Dermis blood vessel endothelial cell (primary cell): ENCODE data around the gene DMD. TPM values are rescaled to one million over a fixed set of nuclear protein-coding genes. Genes with fewer than 3 reads are reported as not detected.
A peak's percentile ranks its signal among the peaks of the same experiment; 100 is the strongest.
"Not testable (repeated sequence)": the region's sequence is repeated elsewhere in the genome, so short reads cannot be mapped to it uniquely, and the experiment has no call there.

Experiments
- DNase-seq: peaks from one replicate; pipeline ENCODE4 v3.0.0; 2010
- total RNA-seq: library from RNA; depleted of rRNA; stranded (reverse); fragments of >200 nt; gene quantifications from 2 replicates; pipeline ENCODE4 v1.2.3, GENCODE V29; 2014

DMD gene
- total RNA-seq, result 2.4 and 3.5 TPM in 2 replicates

DNA sequence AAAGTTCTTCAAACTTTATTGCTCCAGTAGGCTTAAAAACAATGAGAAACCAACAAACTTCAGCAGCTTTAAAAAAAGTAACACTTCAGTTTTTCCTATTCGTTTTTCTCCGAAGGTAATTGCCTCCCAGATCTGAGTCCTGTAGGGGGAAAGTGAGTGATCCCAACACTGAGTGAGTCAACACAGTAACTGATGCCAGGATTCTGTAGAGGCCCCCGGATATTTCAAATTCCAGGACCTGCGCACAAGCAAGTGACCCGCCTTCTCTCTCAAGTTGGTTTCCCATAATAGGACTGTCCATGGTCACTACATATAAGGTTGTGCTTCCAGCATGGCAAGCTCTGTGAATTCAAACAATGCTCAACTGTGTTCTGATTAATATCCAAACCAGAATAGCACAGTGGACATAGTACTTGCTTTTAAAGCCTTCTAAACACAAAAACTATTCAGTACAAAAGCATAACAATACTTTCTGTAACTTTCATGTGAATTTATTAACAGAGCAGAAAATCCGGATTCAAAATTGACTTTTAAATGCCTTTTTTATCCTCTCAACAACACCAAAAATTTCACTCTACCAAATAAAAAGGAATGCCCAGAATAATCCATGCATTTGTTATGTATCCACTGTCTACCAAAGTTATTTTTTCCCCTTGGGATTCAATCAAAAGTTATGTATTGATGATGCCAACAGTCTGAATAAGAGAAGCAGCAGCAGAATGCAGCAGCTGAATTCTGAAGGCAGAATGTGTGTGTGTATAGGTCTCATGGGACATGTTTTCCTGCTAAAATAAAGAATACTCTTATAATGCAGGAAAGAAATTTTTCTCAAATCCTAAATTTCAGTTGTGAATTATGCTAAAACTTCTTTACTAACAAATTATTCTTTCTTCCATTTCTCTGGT is at the start of gene DMD:
Gene DMD (minus strand): TSS at position 194 of the 905 bp plus-strand sequence. CDS start 237 bp downstream, outside the sequence.
- peak; percentile 0 for DNase-seq

DNA sequence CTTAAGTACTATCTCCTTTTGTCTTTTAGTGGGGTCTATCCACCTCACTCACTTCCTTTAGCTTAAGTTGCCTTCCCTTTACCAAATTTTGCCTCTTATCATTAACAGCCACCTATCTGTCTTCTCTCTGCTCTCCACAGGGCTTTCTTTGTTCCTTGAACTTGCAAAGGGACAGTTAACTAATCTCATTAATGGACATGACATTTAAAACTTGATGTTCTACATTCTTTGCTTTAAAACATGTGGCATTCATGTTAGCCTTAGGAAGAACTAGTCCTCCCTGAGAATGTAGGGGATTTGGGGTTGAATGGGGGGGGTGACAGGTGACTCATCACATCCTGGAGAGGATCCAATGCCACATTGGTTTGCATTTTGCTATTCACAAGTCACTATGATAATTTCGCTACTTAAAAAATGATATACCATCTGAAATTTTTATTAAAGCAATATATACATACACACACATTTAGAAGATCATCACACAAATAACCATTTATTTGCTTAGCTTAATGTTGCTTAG is 41.0 kb upstream of the DMD start:
- DNase-seq, result no peak

DNA sequence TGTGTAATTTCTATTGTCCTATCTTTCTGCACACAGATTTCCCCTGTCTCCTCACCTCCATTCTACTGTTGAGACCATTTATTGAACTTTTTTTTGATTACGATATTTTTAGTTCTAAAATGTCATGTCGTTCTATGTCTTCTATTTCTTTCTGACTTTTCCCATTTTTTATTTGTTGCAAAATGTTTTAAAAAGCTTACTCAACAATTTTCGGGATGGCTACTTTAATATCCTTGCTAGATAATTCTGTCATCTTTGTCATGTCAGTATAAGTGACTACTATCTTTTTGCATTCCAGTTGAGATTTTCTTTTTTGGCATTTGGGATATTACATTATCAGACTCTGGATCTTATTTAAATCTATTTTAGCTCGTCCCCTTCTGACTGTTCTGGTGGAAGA is 7.5 kb upstream of the DMD start:
- no peak for DNase-seq

DNA sequence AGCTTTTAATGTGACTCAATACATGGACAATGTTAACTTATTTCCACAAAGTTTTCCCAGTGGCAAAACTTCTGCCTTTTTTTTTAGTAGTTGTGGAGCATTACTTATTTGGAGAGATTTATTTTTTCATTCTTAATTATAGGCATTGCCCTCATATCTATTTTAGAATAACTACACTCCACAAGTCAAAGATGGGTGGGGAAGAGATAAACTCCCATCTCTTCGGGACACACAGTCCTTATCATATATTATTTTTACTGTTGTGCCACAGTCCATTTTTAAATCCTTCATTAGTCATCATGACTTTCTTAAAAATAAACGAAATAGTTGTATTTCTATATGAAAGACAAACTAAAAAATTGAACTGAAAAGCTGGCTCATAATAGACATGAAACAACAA is 1.2 kb downstream of the DMD start:
- DNase-seq, result no peak

DNA sequence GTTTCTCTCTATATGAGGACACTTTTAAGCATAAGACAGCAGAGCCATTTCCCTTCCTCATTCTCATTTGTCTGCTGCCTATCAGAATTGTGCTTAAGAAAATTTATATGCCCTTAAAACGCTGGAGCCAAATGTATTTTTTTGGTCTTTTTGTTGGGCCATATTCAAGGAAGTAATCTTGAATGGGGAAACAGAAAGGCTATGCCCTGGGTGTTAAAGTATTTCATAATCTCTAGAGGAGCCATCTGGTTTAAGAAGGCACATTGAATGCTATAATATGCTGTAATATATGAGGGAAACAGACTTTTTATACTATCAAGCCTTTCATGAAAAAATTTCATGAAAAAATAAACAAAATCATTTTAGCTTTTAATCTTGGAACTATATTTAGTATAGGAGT is 4.3 kb downstream of the DMD start:
- DNase-seq, result no peak

DNA sequence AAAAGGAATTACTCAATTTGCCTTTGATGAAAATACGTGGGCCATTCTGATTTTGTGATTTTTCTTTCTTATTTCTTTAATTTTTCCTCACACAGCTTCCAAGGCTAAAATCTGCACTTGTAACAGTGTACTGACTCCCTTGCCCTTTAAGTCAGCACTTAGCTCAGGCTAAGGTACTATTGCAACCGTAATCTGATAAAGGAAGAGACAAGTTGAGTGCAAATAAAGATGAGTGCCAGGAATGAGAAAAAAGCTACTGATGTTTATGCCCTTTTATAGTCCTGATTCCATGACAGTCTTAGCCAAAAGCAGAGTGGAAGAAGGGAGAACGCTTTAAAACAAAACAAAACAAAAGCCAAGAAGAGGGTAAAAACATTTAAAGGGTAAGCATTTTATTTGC is 6.0 kb downstream of the DMD start:
- DNase-seq, result no peak

DNA sequence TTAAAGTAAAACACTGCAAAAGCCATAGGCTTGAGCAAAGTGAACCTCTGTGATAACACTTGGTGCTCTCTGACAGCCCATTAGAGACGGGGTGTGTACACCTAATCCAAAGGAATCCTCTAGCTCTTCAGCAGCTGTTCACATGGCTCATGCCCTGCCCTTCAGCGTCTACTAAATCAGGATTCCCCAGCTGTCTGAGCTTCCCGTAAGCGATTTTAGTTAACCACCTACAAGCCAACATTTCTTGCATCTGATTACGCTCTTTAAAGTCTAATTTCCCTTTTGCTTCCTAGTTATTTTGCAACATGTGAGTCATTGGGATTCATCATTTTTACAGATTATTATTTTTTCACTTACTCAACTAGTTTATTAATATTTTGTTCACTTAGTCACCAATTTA is 6.5 kb downstream of the DMD start:
- DNase-seq, result no peak

DNA sequence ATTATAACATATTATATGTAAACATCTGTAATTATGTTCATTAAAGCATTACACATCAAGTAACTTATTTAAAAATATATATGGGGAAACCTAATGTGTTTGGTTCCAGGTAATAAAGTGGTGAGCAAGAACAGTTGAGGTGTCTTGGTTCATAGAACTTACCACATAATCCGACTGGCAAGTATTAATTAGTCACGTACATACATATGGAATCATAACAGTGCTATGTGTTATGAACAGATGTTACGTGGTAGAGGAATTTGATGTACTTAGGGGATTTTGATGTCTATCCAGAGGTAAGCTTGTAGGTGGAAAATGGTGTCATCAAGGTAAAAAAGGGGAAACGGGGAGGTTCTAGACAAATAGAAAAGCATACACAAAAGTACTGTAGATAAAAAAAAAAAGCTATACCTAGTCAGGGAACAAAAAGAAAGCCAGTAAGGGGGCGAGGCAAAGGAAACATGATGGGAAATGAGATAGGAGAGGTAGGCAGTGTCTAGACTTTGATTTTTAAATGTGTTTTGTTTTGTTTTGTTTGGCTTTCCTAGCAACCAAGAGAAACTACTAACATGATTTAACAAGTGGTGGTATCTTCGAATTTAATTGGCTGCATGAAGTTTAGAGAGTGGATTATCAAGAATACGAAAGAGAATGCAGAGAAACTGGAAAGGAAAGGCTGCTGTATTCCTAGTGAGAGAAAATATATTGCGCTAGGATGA is 12.6 kb downstream of the DMD start:
- DNase-seq, result no peak

DNA sequence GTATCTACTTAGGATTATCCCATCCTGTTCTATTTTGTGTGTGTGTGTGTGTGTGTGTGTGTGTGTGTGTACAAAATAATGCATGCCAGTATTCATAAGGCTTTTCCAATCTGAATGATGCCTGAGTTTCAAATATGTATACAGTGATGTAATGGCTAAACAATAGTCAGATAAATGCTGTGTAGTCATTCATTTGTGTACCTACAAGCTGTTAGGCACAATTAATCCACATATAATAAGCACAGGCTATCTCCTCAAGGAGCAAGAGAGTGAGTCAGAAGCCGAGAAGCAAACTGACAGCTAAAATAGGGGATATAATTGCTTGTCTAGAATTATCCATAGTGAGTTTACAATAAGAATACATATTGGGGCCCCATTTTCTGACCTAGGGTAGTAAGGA is 15.7 kb downstream of the DMD start:
- DNase-seq, result no peak

DNA sequence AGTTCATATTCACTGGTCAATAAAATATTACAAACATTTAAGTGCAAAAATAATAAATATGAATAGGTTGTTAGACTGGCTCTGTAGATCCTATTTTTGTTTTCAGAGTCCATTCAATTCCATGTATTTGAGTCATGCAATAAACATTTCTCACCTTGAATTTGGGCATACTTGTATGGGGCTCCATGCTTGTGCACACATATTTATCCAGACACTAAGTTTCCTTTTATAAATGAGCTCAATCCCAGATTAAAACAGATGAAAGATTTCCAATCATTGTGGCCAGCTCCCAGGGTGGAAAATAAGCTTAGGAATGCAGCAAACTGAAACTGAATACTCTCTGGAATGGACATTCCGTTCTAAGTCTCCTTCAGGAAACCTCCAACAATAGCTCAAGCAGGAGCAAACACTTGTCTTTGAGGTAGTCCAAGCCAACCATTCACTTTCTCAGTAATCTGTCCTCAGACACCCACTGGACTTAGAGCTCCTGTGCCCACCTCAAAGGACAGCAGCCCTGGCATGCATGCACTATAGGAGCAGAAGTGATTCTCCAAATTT is 16.4 kb downstream of the DMD start:
- peak; percentile 0 for DNase-seq

DNA sequence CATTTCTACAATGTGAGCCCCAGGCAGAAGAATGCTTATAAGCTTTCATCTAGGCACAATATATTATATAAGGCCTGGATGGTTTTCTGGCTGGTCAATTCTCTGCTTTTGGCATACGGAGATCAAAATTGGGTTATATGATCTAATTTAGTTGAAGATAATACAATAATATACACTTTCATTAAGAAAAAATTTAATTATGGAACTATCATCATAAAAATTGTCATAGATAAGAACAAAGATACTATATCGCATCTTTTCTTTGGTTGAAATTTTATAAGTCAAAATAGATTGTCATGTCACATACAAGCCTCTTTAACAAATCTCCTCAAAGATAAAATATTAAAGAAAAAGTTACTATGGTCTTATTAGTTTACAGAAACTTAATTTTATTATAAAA is 17.1 kb downstream of the DMD start:
- no peak for DNase-seq

DNA sequence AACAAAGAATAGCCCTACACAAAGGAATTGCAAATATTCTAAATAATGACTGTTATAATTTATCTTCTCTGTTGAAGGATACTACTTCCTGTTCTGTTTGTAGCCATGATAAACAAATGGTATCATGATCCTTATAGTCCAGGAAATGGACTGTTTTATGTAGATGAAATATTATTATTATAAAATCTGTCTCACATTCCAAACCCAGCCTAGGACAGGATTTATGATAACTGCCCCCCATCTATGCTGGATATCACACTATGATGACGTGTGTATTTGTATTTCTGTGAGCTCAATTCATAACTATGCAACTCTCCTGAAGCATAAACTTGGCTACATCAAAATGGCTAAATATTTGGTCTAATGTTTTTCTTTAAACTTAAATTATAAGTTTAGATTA is 21.3 kb downstream of the DMD start:
- DNase-seq, result no peak

DNA sequence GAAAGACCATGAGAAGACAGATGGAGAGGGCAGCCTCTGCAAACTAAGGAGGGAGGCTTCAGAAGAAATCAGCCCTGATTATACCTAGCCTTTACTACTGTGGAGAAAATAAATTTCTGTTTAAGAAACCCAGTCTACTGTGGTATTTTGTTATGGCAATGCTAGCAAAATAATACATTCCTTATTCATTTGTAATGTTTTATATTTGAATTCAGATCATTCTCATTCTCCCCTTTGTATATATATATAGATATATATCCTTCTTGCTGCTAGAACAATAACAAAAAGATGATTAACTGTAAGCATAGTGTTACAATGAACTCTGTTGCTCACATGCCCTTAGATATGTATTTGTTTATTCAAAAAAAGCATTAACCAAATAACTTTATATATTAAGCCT is 22.5 kb downstream of the DMD start:
- no peak for DNase-seq

DNA sequence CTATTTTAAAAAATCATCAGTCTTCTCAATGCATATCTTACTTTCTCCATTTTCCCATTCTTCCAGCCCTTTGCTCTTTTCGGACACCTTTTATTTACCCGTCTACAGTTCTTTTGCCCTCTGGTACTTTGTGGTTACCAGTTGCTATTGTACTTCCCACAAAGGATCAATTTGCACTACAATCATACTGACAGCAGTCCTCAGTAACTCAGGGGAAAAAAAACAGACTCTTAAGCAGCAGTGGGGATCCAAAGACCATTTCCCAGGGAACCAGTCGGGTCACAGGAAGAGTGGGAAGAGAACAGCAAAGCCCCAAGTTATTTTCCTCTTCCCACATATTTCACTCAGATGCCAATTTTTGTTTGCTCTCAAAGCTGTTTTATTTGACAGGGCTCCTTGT is 23.1 kb downstream of the DMD start:
- DNase-seq, result no peak

DNA sequence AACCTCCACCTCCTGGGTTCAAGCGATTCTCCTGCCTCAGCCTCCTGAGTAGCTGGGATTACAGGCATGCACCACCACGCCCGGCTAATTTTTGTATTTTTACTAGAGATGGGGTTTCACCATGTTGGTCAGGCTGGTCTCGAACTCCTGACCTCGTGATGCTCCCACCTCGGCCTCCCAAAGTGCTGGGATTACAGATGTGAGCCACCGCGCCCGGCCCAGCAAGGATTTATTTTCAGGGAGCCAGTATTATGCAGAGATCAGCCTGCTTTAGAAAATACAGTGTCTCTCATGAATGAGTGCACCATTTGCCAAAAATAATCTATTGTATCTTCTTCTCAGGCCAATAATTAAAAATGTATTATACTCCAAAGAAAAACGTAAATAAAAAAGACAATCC is 26.5 kb downstream of the DMD start:
- not testable (repeated sequence) for DNase-seq

DNA sequence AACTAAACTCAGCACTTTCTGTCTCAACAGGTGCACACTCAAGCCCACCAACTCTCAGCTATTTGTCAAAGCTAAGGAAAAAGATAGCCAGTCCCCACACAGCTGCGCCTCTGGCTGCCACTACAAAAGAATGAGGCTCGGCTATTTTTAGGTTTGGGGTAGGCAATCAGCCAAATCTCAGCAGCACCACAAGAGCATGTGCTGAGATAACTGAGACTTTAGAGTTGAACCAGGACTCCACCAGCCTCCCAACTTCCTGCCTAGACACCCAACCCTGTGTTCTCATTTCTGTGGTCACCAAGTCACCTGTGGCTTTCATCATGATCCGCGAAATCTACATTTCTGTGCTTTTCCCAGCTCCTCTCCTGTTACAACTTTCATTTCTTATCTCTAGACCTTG is 28.0 kb downstream of the DMD start:
- DNase-seq, result no peak

DNA sequence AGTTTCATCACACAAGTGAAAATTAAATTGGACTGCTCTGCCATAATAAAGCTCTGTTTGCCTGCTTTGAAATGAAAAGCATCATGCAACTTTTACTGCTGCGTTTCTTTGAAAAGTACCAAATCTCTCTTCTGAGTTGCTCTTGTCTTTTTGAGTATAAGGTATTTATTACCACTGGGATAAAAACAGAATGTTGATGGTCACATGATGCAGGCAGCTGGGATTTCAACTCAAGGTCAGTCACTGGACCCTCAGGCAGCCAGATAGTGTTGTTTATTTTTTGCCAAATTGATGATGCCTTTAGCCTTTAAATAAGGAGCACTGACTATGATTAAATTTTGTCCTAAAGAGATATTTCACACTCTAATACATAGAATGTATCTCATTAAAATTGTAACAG is 32.7 kb downstream of the DMD start:
- DNase-seq, result no peak

DNA sequence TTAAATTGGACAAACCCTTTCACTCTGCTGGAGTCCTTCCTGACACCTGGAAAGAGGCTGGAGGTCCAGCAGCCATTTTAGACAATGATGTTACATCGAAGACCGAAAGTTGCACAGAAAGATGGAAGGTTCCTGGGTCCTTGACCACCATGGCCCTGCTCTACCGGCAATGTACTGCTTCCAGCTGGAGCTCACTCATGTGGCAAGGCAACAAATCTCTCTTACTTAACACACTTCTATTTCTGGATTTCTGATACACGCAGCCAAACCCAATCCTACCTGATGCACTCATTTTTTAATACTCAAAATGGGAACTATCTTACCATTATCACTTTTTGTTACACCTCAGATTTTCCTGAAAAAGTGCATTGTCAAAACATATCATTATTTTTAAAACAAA is 33.1 kb downstream of the DMD start:
- DNase-seq, result no peak

DNA sequence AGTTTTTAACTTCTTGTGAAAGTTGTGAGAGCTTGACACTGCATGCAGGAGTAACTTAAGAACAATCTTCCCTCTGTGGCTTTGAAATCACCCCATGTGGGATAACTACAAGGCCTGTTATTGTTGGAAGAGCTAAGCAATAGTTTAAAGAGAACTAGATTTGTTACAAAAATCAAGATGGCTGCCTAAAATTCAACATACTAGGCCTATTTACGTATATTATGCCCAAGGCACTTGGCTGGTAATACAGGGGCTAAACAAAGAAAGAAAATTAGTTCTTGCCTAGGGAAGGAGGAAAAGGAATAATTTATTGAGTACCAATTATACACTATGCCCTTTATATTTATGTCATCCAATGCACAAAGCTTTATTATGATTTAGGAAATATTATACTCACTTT is 36.1 kb downstream of the DMD start:
- DNase-seq, result no peak

DNA sequence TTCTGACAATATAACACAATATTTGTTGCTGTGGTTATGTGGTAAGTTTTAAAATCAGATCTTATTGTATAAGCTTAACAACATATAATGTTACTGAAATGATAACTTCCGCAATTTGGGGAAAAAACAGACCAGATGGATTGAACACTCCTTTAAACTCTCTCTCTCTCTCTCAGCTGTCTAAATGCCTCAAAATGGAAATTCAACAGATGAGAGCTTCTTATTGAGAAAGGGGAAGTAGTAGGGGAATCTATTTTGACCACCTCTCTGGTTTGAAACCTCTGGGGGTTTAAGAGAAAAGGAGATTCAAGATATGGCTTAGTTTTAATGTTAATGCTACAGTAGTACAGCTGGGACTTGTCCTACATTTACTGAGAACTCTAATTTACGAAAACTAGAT is 40.3 kb downstream of the DMD start:
- DNase-seq, result no peak

DNA sequence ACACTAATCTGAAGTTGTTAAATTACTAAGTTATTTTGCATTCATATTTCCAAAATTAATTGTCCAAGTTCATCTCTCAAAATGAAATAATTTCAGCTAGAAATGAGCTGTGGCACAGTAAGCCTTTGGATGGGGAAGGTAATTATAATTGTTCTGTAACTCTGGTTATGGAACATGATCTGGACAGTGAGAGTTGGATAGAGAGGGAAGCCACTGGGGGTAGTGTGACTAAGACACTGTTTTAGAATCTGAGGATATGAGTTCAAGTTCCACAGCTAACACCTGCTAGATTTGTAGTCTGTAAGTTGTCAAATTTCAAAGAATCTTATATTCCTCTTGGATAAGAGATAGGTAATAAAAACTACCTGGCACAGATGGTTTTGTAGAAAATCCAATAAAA is 49.5 kb downstream of the DMD start:
- DNase-seq, result no peak

DNA sequence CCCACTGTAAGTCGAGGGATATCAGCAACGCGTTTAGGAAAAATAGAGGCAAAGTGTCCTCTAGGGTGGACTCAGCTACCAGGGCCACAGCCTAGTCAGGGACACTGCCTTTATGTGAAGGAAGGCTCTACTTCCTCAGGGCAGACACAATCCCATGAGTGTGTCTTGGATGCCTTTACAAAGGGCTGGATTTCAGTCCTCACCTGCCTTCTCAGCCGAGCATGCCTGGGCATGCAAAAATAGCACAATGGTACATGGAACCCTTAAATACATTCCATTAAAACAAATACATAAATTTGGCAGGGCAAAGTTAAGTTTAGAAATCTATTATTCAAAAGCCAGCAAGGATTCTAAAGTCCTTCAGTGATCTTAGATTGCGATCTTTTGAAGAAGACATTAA is 51.1 kb downstream of the DMD start:
- no peak for DNase-seq

DNA sequence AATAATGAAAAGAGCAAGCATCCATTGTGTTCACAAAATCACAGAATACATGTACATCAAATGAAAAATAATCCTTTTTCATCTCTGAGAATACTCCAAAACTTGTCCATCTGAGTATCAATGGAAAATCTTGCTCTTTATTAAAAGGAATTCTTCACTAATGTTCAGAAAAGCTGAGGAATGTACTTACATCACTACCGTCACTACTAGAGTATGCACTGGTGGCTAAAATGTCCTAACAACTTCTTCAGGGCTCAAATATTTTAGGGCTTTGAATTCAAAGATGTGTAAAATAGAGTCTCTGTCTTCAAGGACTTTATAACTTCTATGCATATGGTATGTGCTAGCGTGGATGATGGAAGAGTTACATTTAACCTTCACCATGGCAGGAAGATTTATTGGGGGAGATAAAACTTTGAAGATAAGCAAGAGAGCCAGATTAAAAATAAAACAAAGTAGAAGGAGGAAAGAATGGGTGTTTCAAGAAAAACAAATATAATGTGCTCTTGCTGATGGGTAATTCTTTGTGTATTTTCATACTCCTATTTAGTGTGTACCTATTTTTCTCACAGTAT is 55.1 kb downstream of the DMD start:
- DNase-seq, result no peak
